Peyer's patch (tissue), 4 donors: ENCODE results near the gene KIAA0930. TPM values are rescaled to one million over a fixed set of nuclear protein-coding genes. Genes with fewer than 3 reads are reported as not detected.
A peak's percentile ranks its signal among the peaks of the same experiment; 100 is the strongest.

ENCODE experiments used
- DNase-seq, 3 donors: peaks; one replicate each; pipeline ENCODE4 v3.0.0-alpha.2; 2017 to 2019
- H3K27ac ChIP-seq, 4 donors: fragments of 200-600 bp; sonication (generic); one replicate each; pipeline ENCODE4 v1.5.1; 2016 to 2019
- H3K27me3 ChIP-seq, 2 donors: fragments of 200-600 bp; sonication (generic); one replicate each; pipeline ENCODE4 v1.5.1; 2019
- H3K36me3 ChIP-seq, 3 donors: fragments of 200-600 bp; sonication (generic); one replicate each; pipeline ENCODE4 v1.5.1; 2016 to 2019
- H3K4me1 ChIP-seq, 4 donors: fragments of 200-600 bp; sonication (generic); one replicate each; pipeline ENCODE4 v1.5.1; 2016 to 2019
- H3K4me3 ChIP-seq, 4 donors: fragments of 200-600 bp; sonication (generic); 1 replicate in 3 of 4; 2 replicates in 1 of 4; pipeline ENCODE4 v1.5.1; 2016 to 2019; ENCODE audit warnings: mild to moderate bottlenecking in 1 of 4
- H3K9me3 ChIP-seq, 4 donors: fragments of 200-600 bp; sonication (generic); one replicate each; pipeline ENCODE4 v1.5.1; 2016 to 2019; ENCODE audit warnings: mild to moderate bottlenecking in 1 of 4
- CTCF ChIP-seq, 6 experiments: fragments of 450-650 bp in 4 of 6; fragments of 200-600 bp in 2 of 6; sonication (generic) in 1 of 6; IDR thresholded peaks; one replicate each; pipeline ENCODE4 v1.5.1; 2017 to 2019; ENCODE audit warnings: antibody characterized with exemption in 6 of 6, mild to moderate bottlenecking in 3 of 6, moderate library complexity in 1 of 6
- POLR2A ChIP-seq, 2 donors: fragments of 450-650 bp; IDR thresholded peaks; one replicate each; pipeline ENCODE4 v1.5.1; 2017; ENCODE audit warnings: antibody characterized with exemption in 2 of 2, mild to moderate bottlenecking in 2 of 2, moderate library complexity in 2 of 2
- total RNA-seq, 4 donors: library from RNA; depleted of rRNA; stranded (reverse); fragments of >200 nt; gene quantifications; one replicate each; pipeline ENCODE4 v1.1.0, GENCODE V29; 2016

KIAA0930 gene
- total RNA-seq, 4 donors from 2014 or later: 21.2 to 41.3 (median 27.8) TPM

DNA sequence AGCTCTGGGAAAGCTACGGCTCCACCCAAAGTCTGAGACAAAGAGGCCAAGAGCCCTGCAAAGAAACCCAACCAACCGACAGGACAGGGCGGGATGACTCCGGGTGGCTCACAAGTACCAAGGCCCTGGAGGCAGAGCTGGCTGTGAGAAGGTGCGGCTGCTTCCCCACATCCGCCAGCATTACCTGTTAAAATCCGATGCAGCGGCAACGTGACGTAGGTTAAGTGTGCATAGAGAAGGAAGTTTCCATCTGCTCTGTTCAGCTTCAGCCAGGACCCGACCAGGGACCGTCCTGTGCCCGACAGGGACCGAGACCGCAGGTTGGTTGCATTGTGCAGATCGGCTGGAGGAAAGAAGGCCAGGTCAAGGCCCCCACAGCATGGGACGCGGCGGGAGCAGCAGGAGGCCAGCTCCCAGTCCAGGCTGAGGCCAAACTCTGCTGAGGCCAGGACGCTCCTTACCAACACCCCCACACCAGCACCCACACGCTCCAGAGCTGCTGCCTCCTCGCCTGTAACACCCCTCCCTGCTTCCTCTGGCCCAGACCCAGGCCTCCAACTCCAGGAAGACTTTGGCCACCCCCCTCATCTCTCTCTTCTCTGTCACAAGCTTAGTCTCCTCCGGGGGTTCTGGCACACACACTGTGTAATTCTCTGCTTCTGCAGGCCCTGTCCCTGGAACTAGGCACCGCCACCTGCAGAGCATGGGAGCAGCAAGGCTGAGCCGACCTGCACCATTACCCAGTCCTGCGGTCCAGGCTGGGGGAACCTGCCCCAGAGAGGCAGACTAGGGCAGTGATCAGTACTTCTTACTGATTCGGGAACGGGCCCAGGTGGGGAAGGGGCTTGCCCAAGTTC, 42.9 kb downstream of the KIAA0930 start:
- no peak for TF ChIP-seq POLR2A (IDR thresholded peaks at IDR 0.05)
- TF ChIP-seq CTCF (IDR thresholded peaks at IDR 0.05): no peak

DNA sequence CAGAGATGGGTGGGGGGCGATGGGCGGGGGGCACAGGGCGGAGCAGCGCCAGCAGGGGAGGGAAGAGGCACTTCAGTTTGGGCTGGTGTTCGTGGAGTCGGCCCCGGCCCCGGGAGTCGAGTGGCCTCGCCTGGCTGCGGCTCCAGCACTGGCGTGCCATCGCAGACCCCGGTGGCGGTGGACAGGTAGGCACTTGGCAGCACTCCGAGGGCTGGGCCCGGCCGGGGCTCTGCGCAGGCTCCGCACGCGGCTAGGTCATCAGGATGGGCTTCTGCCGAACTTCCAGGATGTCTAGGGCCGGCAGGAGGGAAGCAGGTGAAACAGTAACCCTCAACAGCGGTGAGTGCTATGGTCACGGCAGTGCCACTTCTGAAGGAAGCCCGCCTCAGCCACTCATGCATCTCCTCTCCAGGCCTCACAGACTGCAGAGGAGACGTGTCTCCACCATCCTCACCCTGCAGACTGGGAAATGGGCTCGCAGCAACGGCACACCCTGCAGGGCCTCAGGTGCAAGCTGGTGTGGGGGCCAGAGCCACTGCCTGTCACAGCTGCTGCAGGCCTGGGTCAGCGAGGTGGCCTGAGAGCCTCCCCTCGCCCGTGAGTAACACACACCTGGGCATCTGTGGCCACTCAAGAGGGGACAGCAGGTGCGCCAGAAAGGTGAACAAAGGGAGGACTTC, 43.6 kb downstream of the KIAA0930 start:
- no peak overlapping the region for H3K4me3 ChIP-seq
- H3K9me3 ChIP-seq: no peaks in the 10 kb centered on the region
- H3K27me3 ChIP-seq: no peaks in the 10 kb centered on the region
- TF ChIP-seq CTCF (IDR thresholded peaks at IDR 0.05) (no peak), POLR2A (IDR thresholded peaks at IDR 0.05) (no peak)
- peaks cover 0 to 8% (median 0%) of the 10 kb centered on the region in 4 donors for H3K4me1 ChIP-seq
- H3K27ac ChIP-seq: no peak overlapping the region
- no peak for DNase-seq
- H3K36me3 ChIP-seq: peaks cover 0 to 58% (median 0%) of the 10 kb centered on the region in 3 donors

More for the DNA sequence above, 42.9 kb downstream of the KIAA0930 start:
- Histone ChIP-seq H3K9me3 (no peaks in the 10 kb centered on the region), H3K27ac (no peak overlapping the region), H3K4me3 (no peak overlapping the region), H3K36me3 (peaks cover 0 to 65% (median 0%) of the 10 kb centered on the region in 3 donors), H3K27me3 (no peaks in the 10 kb centered on the region), H3K4me1 (peaks cover 0 to 8% (median 0%) of the 10 kb centered on the region in 4 donors)
- DNase-seq: no peak

- H3K27ac ChIP-seq: no peak overlapping the region
- no peak overlapping the region for H3K4me3 ChIP-seq
- TF ChIP-seq POLR2A (IDR thresholded peaks at IDR 0.05): no peak
- no peak for TF ChIP-seq CTCF (IDR thresholded peaks at IDR 0.05)
- H3K9me3 ChIP-seq: no peaks in the 10 kb centered on the region
- peaks cover 0 to 55% (median 0%) of the 10 kb centered on the region in 3 donors for H3K36me3 ChIP-seq
- no peak for DNase-seq
- no peaks in the 10 kb centered on the region for H3K27me3 ChIP-seq
- peaks cover 0 to 4% (median 0%) of the 10 kb centered on the region in 4 donors for H3K4me1 ChIP-seq
Observed at GRCh38 chr22:45196308-45196707, 44.4 kb downstream of the KIAA0930 start.

DNA sequence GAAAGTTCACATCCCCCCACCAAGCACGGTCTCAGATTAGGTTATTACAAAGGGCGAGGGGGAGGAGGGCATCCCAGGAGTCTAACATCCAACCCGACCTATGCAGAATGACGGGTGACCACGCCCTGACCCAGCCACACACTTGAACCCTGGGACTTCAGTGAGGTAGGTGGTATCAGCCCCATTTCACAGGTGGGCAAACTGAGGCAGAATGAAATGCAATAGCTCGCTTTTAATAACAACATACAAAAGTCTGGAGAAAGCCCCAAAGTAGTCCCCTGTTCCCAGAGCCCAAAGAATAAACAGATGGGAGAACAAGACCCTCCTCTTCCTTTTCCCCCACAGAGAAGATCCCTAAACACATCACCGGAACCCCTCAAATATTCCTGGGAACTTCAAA, 45.1 kb downstream of the KIAA0930 start:
- H3K4me3 ChIP-seq: no peak overlapping the region
- H3K9me3 ChIP-seq: no peaks in the 10 kb centered on the region
- H3K27ac ChIP-seq: no peak overlapping the region
- peaks cover 0 to 4% (median 0%) of the 10 kb centered on the region in 4 donors for H3K4me1 ChIP-seq
- TF ChIP-seq POLR2A (IDR thresholded peaks at IDR 0.05) (no peak), CTCF (IDR thresholded peaks at IDR 0.05) (no peak)
- peaks cover 0 to 49% (median 0%) of the 10 kb centered on the region in 3 donors for H3K36me3 ChIP-seq
- no peaks in the 10 kb centered on the region for H3K27me3 ChIP-seq
- DNase-seq: no peak

- Histone ChIP-seq H3K4me1 (peaks cover 0 to 4% (median 0%) of the 10 kb centered on the region in 4 donors), H3K27ac (no peak overlapping the region), H3K4me3 (no peak overlapping the region), H3K27me3 (no peaks in the 10 kb centered on the region), H3K9me3 (no peaks in the 10 kb centered on the region), H3K36me3 (peaks cover 0 to 40% (median 0%) of the 10 kb centered on the region in 3 donors)
- DNase-seq: peak in 1 of 3 donors; percentile 38
- TF ChIP-seq POLR2A (IDR thresholded peaks at IDR 0.05) (no peak), CTCF (IDR thresholded peaks at IDR 0.05) (no peak)
Observed at GRCh38 chr22:45194686-45195085, 46.0 kb downstream of the KIAA0930 start.
